ENCODE results near the gene DEPDC4. TPM values are rescaled to one million over a fixed set of nuclear protein-coding genes. Genes with fewer than 3 reads are reported as not detected.

DEPDC4 gene
- total and polyA plus RNA-seq, 2 of the 13 experiments (the other 11 are each of a cell fraction or from before 2014, with no cell fraction given): 2.2 to 5.7 TPM

DNA sequence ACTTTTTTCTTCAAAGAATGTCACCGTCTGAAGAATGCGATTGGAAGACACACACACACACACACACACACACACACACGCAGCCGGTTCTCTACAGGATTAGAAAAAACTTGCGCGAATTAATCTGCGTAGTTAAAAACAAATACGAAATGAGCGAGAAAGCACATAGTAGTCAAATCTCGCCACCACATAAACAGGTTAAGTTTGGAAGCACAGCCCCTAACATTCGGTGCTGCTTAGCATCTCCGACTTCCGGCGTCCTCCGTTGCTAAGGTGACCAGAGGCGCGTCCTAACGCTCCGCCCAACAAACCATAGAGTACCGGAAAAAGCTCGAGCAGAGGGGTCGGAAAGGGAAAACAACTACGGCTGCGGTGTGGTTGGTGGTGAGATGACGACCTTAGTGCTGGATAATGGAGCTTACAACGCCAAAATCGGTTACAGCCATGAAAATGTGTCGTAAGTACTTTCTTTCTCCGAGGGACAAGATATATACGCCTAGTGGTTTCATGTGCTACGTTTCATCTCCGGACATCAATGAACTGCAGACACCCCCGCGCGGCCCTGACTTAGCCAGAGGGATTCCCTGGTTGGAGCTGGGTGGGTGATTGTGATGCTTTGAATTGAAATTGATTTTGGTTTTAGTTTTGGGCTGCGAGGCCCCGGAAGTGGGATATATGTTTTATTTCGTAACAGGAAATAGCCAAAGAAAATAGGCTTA is 66.3 kb downstream of the DEPDC4 start, which contains the start of gene ACTR6:
ACTR6 (plus strand) TSS at position 353 of the 719 bp plus-strand sequence; CDS start at position 390, 37 bp downstream.
- ChIA-PET POLR2A (interaction anchor here (0.6 to 1.8 kb wide), 8 partner anchors 11 to 66 kb away, joined by 3 to 12 read pairs (median 4); partner anchors contain the start of genes DEPDC4 and SCYL2), CTCF (ENCODE audit: low intra/inter-chr PET ratio, low total read pairs) (interaction anchor here (1.2 kb wide), 1 partner anchor 45 kb away, joined by 3 read pairs; no protein-coding TSS in a partner anchor)
- WGBS (ENCODE audit: low lambda C conversion rate): 2% methylated on average over 38 of the region's 38 CpGs
- peaks cover 26% of the 10 kb centered on the region for H3K79me2 ChIP-seq (ENCODE audit: insufficient read depth, low read length)
- in situ Hi-C loops (cut with HindIII; ENCODE audit: extremely low pct_ligation_motif_present, low pct_unique_long_range_greater_than_20kb) (no loop called here), intact Hi-C loops (cut with micrococcal nuclease; ENCODE audit: unreplicated experiment) (loop anchor here (2.0 to 5.0 kb wide), 2 partner anchors 58 to 67 kb away; partner anchors contain the start of genes BLTP3B, DEPDC4 and SCYL2)
- no peaks in the 10 kb centered on the region for H4K20me1 ChIP-seq (ENCODE audit: insufficient read depth, low read length)
- peaks cover 37% of the 10 kb centered on the region for H3K4me1 ChIP-seq (ENCODE audit: insufficient read depth, low read length)
- peak; percentile 88 for ATAC-seq
- no peaks in the 10 kb centered on the region; a peak in 1 of 5 replicates for H3K27me3 ChIP-seq (ENCODE audit: control insufficient read depth in 1 of 2, insufficient read depth in 2 of 2, low read length in 2 of 2)
- peak; percentile 93 for DNase-seq (ENCODE audit: low spot score)
- no peaks in the 10 kb centered on the region for H3K36me3 ChIP-seq (replicated peaks in 1 of 2; ENCODE audit: control insufficient read depth in 1 of 2, insufficient read depth in 2 of 2, low read length in 2 of 2)
- peak; percentile 73 for FAIRE-seq
- peak within 1 kb of the TSS; percentile 81 for H3K9ac ChIP-seq (ENCODE audit: insufficient read depth, low read depth, low read length)
- peak within 1 kb of the TSS; percentile 98 for H3K4me2 ChIP-seq (ENCODE audit: low read depth, low read length)
- H2AFZ ChIP-seq (ENCODE audit: low read length): peak within 1 kb of the TSS; percentile 77
- BruUV-seq (replicated peaks): no TSS peak
- peak within 1 kb of the TSS; percentile 84 for H3K27ac ChIP-seq (ENCODE audit: extremely low read length, insufficient read depth, low read length)
- no peaks in the 10 kb centered on the region for H3K9me3 ChIP-seq (ENCODE audit: low read length)
- peak within 1 kb of the TSS; percentile 81 to 86 (median 84) for H3K4me3 ChIP-seq (replicated peaks in 1 of 3; ENCODE audit: insufficient read depth in 1 of 3, low read depth in 2 of 3, low read length in 3 of 3)
- TF ChIP-seq, protein P1, sequence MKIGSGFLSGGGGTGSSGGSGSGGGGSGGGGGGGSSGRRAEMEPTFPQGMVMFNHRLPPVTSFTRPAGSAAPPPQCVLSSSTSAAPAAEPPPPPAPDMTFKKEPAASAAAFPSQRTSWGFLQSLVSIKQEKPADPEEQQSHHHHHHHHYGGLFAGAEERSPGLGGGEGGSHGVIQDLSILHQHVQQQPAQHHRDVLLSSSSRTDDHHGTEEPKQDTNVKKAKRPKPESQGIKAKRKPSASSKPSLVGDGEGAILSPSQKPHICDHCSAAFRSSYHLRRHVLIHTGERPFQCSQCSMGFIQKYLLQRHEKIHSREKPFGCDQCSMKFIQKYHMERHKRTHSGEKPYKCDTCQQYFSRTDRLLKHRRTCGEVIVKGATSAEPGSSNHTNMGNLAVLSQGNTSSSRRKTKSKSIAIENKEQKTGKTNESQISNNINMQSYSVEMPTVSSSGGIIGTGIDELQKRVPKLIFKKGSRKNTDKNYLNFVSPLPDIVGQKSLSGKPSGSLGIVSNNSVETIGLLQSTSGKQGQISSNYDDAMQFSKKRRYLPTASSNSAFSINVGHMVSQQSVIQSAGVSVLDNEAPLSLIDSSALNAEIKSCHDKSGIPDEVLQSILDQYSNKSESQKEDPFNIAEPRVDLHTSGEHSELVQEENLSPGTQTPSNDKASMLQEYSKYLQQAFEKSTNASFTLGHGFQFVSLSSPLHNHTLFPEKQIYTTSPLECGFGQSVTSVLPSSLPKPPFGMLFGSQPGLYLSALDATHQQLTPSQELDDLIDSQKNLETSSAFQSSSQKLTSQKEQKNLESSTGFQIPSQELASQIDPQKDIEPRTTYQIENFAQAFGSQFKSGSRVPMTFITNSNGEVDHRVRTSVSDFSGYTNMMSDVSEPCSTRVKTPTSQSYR (CRISPR knock-in tag; IDR thresholded peaks at IDR 0.05; ENCODE audit: borderline replicate concordance): peak; percentile 19; the same call in 1 of the 2 replicates
- TF ChIP-seq FOXC1 (CRISPR knock-in tag; IDR thresholded peaks at IDR 0.05; ENCODE audit: borderline replicate concordance) (0 out of 2 replicates have a peak, but pooled peaks have one; percentile 57), ZNF317 (CRISPR knock-in tag; IDR thresholded peaks at IDR 0.05) (0 out of 2 replicates have a peak, but pooled peaks have one; percentile 48), POGZ (CRISPR knock-in tag; IDR thresholded peaks at IDR 0.05) (peak; percentile 32; the same call in 1 of the 2 replicates), SOX6 (IDR thresholded peaks at IDR 0.05) (no peak), SOX6 (CRISPR knock-in tag; IDR thresholded peaks at IDR 0.05) (no peak), ZSCAN12 (CRISPR knock-in tag; IDR thresholded peaks at IDR 0.05) (no peak), MED8 (CRISPR knock-in tag; IDR thresholded peaks at IDR 0.05; ENCODE audit: insufficient replicate concordance) (no peak), HCFC1 (IDR thresholded peaks at IDR 0.05; ENCODE audit: low read depth, low read length) (peak; percentile 56; the same call in 1 of the 2 replicates), RBFOX2 (IDR thresholded peaks at IDR 0.05; ENCODE audit: low read depth, low read length) (0 out of 2 replicates have a peak, but pooled peaks have one; percentile 35), ZNF766 (CRISPR knock-in tag; IDR thresholded peaks at IDR 0.05; ENCODE audit: borderline replicate concordance) (0 out of 2 replicates have a peak, but pooled peaks have one; percentile 46), FOXO1 (CRISPR knock-in tag; IDR thresholded peaks at IDR 0.05) (peak; percentile 63), GATAD1 (CRISPR knock-in tag; IDR thresholded peaks at IDR 0.05) (peak; percentile 92), GABPB1 (CRISPR knock-in tag; IDR thresholded peaks at IDR 0.05) (peak; percentile 94), ZNF501 (CRISPR knock-in tag; IDR thresholded peaks at IDR 0.05) (peak; percentile 87)
- TF ChIP-seq, protein P2, sequence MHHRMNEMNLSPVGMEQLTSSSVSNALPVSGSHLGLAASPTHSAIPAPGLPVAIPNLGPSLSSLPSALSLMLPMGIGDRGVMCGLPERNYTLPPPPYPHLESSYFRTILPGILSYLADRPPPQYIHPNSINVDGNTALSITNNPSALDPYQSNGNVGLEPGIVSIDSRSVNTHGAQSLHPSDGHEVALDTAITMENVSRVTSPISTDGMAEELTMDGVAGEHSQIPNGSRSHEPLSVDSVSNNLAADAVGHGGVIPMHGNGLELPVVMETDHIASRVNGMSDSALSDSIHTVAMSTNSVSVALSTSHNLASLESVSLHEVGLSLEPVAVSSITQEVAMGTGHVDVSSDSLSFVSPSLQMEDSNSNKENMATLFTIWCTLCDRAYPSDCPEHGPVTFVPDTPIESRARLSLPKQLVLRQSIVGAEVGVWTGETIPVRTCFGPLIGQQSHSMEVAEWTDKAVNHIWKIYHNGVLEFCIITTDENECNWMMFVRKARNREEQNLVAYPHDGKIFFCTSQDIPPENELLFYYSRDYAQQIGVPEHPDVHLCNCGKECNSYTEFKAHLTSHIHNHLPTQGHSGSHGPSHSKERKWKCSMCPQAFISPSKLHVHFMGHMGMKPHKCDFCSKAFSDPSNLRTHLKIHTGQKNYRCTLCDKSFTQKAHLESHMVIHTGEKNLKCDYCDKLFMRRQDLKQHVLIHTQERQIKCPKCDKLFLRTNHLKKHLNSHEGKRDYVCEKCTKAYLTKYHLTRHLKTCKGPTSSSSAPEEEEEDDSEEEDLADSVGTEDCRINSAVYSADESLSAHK (CRISPR knock-in tag; IDR thresholded peaks at IDR 0.05; ENCODE audit: borderline replicate concordance): 0 out of 2 replicates have a peak, but pooled peaks have one; percentile 72
- TF ChIP-seq, protein P3, sequence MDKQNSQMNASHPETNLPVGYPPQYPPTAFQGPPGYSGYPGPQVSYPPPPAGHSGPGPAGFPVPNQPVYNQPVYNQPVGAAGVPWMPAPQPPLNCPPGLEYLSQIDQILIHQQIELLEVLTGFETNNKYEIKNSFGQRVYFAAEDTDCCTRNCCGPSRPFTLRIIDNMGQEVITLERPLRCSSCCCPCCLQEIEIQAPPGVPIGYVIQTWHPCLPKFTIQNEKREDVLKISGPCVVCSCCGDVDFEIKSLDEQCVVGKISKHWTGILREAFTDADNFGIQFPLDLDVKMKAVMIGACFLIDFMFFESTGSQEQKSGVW (CRISPR knock-in tag; IDR thresholded peaks at IDR 0.05; ENCODE audit: borderline replicate concordance): no peak
